HG02840 (cell line): ENCODE data around the gene PIP5K1B.
A peak's percentile ranks its signal among the peaks of the same experiment; 100 is the strongest.
"Not testable (repeated sequence)": the region's sequence is repeated elsewhere in the genome, so short reads cannot be mapped to it uniquely, and the experiment has no call there.

Experiments used
- ATAC-seq: cut with Tn5 transposase; IDR thresholded peaks from one replicate; pipeline ENCODE4 v1.9.1; 2021; ENCODE audit warnings: mild to moderate bottlenecking, moderate library complexity, moderate number of reproducible peaks; ENCODE audit not compliant: unreplicated experiment, low FRiP score

Gene PIP5K1B, protein sequence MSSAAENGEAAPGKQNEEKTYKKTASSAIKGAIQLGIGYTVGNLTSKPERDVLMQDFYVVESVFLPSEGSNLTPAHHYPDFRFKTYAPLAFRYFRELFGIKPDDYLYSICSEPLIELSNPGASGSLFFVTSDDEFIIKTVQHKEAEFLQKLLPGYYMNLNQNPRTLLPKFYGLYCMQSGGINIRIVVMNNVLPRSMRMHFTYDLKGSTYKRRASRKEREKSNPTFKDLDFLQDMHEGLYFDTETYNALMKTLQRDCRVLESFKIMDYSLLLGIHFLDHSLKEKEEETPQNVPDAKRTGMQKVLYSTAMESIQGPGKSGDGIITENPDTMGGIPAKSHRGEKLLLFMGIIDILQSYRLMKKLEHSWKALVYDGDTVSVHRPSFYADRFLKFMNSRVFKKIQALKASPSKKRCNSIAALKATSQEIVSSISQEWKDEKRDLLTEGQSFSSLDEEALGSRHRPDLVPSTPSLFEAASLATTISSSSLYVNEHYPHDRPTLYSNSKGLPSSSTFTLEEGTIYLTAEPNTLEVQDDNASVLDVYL

DNA sequence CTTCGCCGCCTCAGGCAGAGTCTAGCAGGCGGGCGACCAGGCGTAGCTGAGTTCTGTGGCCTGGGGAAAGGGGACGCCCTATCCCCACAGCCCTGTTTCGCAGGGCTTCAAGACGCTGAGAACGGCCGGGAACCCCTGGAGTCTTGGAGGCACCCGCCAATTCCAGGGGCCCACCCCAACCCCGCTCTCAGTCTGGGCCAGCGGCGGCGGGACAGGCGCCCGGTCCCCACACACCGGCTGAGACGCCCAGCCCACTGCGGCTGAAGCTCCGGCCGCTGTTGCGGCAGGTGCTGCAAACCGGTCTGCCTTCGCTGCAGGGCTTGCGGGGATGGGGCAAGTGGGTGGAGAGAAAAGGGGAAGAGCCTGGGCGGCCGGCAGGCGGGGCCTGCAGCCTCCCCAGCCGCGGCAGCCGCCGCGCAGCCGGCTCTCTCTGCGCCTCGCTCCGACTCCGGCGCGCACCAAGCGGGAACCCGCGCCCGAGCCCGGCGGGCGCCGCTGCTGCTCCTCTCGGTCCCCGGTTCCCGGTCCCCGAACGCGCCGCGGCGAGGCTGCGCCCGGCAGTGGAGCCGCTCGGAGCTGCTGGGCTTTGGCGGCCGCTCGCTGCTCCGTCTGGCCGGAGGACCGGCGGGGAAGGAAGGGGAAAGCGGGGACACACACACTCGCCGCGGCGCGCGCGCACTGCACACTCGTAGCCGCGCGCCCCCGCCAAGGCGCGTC is at the start of gene PIP5K1B:
PIP5K1B (plus strand) TSS at position 427 of the 717 bp plus-strand sequence. CDS start 117,375 bp downstream, outside the sequence.
- peak; percentile 69 for ATAC-seq

DNA sequence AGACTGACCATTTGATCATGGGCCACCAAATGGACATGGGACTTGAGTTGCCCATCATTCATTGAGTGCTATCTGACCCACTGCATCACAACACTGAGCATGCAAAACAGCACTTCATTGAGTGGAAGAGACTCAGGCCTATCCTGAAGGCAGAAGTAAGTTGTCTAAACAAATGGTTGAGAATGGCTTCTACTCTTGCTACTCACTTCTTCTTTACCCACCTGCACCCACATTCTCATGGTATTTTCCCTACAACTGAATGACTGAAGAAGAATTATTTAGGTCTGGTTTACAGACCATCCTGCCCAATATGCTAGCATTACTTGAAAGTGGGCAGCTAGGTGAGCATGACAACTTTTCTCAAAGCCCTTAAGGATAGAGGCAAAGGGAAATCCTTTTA is 41.0 kb upstream of the PIP5K1B start:
- no peak for ATAC-seq

DNA sequence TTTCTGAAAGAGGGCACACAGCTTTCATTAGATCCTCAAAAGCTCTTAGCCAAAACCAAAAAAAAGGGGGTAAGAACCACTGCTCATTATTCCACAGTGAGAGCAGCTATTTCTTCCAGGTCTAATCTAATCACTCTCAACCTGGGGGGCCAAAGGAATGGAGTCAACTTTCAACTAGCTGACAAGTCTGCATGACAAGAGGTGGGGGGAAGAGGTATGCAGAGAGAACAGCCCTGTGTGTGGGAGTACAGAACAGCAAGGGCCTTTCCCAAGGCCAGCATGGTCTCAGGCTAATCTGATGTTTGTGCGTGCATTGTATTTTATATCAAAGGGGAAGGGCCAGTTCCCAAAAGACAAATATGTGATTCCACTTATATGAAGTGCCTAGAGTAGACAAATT is 36.9 kb upstream of the PIP5K1B start:
- ATAC-seq, result no peak

DNA sequence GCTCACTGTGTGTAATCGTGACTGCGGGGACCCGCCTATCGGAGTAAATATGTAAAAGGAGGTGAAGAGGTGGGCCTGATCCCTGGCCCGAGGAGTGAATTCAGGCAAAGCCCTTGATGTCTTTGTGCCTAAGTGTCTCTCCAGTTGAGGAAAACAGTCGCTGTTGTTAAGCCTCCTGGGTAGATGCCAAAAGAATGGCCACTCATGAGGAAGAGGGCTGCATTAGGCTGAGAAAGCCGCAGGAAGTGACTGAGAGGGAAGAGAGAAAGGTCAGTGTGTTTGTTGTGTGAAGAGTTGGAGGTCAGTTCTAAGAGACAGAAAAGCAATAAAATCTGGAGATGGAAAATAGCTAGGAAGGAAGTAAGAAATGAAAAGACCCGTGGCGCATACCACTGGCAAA is 35.8 kb upstream of the PIP5K1B start:
- no peak for ATAC-seq

DNA sequence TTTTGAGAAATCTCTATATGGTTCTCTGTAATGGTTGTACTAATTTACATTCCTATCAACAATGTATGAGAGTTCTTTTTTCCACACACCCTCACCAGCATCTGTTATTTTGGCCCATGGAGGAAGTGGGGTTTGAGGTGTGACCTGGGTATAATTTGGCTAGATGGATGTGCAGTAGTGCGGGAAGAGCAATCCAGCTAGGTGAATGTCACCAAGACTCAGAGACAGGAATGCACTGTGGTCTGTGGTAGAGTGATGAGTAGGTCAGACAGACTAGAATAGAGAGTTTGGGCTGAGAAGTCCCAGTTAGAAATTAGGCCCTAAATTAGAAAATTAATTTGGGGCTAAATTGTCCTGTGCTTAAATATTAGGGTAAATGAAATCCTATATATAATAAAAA is 32.8 kb upstream of the PIP5K1B start:
- no peak for ATAC-seq

DNA sequence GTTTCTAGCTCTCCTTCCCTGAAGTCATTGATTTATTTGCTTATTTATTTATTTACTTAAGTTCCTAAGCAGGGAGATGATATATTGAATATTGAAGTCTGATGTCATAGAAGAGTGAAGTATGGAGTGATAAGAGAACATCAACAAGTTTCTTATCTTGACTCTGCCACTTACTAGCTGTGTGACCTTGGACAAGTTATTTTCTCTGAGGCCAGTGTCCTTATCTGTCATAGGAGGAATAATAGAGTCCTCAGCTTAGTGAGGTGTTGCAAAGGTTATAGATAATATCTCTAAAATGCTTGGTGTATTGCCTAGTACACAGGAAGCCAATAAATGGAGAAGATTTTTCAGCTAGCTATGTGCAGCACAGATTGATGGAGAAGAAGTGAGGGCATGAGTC is 32.4 kb upstream of the PIP5K1B start:
- no peak for ATAC-seq

DNA sequence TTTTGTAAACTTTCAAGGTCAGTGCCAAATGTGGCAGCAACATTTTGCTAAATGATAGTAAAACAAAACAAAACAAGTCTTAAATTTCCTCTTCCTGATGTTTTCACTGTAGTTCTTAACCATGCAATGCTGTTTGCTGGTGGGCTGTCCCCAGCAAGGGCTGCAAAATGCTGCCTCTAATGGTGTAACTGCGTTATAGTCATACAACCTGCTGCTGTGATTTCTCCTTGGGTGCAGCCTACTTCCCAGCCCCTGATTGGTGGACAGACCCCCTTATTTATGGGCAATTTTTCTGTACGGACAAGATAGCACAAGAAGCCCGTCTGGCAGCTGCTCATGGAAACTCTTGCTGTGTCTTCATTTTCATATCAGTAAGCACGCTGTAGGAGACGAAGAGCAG is 26.6 kb upstream of the PIP5K1B start:
- ATAC-seq, result no peak

DNA sequence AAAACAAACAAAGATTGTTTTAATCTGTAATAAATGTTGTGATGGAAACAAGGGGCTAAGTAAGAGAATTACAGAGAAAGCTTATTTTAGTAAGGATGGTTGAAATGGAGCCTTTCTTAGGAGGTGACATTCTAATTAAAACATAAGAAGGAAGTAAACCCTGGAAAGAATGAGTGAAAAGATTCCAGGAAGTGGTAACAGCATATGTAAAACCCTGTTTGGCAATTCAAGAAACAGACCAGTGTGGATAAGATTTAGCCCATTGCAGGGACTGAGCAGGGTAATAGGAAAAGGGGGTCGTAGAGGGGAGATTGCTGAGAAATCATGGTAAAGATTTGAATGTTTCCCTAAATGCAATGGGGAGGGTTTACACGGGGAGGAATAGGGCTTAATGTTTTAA is 21.6 kb upstream of the PIP5K1B start:
- ATAC-seq, result no peak

DNA sequence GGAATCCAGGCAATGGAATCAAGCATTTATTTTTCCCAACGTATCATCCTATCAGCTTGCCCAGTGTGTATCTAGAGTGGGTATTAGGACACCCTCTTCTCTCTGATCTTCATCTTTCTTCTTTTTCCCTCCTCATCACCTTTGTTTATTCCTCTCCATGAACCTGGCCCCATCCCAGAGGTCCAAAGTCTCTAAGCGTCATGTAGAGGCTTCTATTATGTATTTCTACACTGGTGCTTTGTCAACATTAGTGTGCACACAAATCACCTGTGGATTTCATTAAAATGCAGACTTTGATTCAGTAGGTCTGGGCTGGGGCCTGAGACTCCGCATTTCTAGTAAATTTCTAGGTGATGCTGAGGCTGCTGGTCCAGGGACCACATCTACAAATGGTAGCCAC is 19.8 kb upstream of the PIP5K1B start:
- no peak for ATAC-seq

DNA sequence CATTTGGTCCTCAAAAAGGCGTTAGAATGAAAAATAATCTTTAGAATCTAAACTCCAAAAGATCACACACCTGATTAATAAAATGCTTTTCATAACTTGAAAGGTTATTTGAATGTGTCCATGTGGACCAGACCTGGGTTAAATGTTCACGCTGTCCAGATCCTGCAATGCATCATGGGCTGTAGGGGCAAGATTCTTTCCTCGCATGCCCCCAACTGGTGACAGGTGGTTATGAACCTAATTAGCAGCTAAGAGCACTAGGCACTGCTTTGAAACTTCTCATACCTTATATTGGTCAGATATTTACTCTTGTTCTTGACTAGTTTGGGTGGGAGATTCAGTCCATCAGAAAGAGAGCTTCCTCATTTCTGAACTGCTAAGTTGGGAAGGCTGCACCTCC is 19.3 kb upstream of the PIP5K1B start:
- ATAC-seq, result peak; percentile 68

DNA sequence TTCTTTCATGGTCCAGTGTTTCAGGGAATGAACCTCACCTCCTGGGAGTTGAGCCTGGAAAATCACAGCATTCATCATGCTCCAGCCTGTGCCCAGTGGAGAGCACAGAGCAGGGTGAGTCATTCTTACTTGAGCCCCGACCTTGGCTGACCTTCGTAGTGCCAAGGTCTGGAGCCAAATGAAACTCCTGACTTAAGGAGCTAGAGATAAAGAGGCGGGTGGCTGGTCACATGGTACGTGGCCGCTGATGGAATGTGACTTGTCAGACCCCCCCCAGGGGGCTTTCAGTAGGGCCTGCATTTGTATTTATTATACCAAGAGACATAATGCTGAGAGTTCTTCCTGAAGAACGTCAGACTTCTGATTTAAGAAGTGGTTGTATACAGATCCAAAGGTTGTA is 15.0 kb upstream of the PIP5K1B start:
- no peak for ATAC-seq

DNA sequence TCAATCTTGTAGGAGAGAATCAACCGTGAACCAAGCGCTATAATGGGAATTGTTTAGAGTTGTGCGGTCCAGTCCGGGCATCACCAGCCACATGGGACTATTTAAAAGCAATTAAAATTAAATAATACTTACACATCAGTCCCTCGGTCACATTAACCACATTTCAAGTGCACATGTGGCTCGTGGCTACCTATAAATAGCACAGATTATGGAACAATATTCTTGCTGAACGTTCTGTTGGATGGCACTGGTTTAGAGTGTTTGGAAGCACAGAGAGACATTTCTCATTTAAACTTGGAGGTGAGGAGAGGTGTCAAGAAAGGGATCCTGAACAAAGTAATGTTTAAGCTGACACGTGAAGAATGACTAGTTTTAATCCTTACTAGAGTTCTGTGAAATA is 12.5 kb upstream of the PIP5K1B start:
- ATAC-seq, result no peak

DNA sequence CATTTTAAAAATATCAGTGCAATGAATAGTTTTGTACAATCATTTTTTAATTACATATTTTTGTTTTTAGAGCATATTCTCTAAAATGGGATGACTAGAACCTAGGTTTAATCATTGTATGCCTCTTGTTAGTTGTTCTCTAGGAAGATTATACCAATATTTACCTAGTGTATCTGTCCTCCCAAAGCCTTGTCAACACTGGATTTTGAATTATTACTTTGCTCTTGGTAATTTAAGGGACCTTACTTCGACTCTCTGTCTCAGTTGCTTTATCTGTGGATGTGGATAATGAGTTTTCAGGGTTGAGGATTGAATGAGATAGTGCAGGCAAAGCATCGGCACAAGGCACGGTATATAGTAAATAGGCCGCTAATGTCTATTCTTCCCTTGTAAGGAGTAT is 10.9 kb upstream of the PIP5K1B start:
- ATAC-seq, result no peak

DNA sequence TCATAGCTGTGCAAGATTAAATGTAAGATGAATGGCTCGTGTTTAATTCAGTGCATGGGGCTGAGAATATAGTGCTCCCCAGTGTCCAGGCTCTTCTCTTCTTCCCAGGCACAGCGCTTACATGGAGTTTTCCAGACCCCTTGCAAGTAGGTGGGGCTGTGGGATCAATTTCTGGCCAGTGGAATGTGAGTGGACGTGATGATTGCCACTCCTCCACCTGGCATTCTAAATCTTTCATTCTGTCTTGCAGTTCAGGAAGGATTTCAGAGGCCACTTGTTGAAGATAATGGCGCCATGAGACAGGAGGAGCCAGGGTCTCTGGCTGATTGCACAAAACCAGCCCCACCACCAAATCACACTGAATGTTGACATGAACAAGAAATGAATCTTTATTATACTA is 7.2 kb upstream of the PIP5K1B start:
- ATAC-seq, result no peak

DNA sequence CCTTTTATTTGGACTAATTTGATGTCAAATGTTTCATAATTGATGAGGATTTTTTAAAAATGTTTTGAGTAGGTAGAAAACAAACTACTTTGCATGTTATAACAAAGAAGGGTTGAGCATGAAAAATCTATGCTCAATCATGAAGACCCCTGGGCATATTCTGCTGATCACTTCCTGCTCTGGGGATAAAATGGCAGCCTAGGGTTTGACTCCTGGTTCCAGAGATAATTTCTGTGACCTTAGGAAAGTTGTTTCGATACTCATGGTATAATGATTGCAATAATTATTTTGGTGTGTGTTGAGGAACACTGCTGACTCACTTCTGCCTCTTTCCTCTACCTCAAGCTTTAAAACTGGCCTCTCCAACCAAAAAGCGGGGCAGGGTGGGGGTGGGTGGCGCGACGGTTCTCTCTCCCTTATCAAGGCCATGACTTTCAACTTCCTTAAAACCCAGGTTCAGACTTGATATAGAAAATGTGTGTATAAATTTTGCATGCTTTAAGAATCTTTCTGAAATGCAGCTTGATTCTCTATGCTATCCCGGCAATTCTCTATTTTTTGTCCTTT is 6.0 kb upstream of the PIP5K1B start:
- no peak for ATAC-seq

DNA sequence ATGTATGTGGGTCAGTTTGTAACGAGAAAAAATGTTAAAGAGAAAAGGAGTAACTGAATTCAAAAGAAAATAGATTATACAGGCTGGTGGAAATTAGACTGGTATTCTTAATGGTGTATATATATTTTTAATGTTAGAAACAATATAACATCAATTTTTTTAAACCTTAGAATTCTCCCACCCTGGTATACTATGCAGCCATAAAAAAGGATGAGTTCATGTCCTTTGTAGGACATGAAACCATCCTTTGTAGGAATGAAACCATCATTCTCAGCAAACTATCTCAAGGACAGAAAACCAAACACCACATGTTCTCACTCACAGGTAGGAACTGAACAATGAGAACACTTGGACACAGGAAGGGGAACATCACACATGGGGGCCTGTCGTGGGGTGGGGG is 5.4 kb upstream of the PIP5K1B start:
- ATAC-seq, result not testable (repeated sequence)

DNA sequence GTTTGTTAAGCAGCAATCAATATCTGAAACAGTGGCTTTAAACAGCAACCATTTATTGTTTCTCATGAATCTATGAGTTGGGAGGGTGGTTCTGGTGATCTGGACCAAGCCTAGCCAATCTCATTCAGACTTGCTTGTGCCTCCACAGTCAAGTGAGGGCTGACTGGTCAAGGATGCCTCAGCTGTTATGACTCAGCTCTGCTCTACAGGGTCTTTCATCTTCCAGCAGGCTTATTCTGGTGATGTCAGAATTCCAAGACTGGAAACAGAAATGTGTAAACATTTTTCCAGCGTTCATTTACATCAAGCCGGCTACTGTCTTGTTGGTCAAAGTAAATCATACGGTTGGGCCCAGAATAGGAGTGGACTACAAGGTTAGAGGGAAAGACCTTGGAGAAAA is 2.5 kb upstream of the PIP5K1B start:
- no peak for ATAC-seq

DNA sequence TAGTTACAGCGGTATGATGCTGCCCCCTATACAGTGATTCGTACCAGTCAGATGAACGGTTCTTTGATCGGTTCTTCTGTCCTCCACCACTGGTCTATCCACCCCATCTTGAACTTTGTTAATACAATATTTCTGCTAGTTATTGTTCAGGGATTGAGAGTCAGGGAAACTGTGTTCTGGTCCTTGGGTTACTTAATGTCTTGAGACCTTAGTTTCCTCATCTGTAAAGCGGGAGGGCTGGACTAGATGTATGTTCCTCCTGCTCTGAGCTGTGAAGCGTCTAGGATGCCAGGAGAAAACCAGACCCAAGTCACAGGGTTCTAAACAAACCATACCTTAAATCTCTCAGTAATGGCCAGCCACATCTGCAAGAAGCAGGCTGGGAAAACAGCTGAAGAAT is 1.4 kb upstream of the PIP5K1B start:
- no peak for ATAC-seq

DNA sequence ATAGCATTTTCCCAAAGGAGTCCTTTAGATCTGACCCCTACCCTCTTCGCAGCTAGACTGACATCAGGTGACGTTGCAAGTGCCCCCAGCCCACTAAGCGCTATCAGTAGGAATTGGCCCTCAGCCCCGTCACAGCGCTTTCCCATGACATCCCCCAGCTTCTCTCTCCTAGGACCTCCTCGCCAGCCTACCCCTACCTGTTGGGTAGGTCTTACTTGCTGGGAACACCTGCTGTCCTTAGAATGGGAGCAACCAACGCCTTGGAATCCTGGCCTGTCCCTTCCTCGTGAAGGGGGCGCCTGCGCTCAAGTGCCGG is 584 bp upstream of the PIP5K1B start:
- ATAC-seq, result no peak

DNA sequence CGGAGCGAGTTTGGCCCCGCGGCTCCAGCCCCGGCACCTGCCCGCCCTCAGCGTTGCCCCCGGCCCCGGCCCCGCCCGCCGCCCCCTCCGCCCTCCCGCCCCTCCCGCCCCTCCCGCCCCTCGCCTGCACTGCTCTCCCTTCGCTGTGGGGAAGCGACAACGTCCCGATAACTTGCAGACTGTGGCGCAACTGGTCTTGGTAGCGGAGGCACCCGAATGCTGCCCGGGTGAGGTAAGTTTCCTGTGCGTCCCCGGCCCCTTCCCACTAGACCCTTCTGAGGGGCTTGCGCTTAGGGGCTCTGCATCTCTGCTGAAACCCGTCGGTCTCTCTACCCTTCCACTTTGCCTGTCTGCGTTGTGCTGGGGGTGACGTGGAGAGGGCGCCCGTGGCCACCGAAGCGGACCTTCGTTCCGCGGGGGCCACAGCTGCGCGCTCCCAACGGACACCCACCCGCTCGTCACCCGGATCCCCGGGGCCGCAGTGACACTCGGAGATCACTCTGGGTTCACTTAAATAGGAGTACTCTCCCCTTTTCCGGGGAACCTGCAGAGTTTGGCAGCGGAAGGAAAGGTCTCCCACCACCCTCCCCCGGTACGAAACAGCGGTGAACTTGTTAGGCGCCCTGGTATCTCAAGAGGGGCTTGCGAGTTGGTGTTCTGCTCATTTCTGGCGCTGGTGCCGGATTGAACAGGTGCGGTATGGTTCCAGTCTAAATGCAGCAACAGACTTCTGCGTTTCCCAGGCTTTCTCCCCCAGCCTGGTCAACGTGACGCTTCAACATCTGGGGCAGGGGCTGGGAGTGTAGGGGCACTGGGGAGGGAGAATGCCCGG is 707 bp downstream of the PIP5K1B start:
- ATAC-seq, result peak; percentile 11
